Osteocyte (in vitro differentiated cells): ENCODE results near the gene STT3B. TPM values are rescaled to one million over a fixed set of nuclear protein-coding genes. Genes with fewer than 3 reads are reported as not detected.

Experiments
- DNase-seq: peaks from one replicate; pipeline ENCODE4 v3.0.0; 2021; ENCODE audit warnings: mixed read lengths; ENCODE audit not compliant: unreplicated experiment; ENCODE audit errors: extremely low spot score
- H3K27ac Mint-ChIP-seq: one replicate; pipeline ENCODE4 v1.8.0; 2021; ENCODE audit warnings: mild to moderate bottlenecking, mixed read lengths; ENCODE audit not compliant: unreplicated experiment
- H3K27me3 Mint-ChIP-seq: one replicate; pipeline ENCODE4 v1.8.0; 2021; ENCODE audit warnings: mixed read lengths; ENCODE audit not compliant: unreplicated experiment
- H3K36me3 Mint-ChIP-seq: one replicate; pipeline ENCODE4 v1.8.0; 2021; ENCODE audit warnings: mixed read lengths; ENCODE audit not compliant: unreplicated experiment
- H3K4me1 Mint-ChIP-seq: one replicate; pipeline ENCODE4 v1.8.0; 2021; ENCODE audit warnings: mixed read lengths; ENCODE audit not compliant: unreplicated experiment
- H3K4me3 Mint-ChIP-seq: one replicate; pipeline ENCODE4 v1.8.0; 2021; ENCODE audit warnings: mild to moderate bottlenecking, moderate library complexity, mixed read lengths; ENCODE audit not compliant: unreplicated experiment
- H3K9me3 Mint-ChIP-seq: one replicate; pipeline ENCODE4 v1.8.0; 2021; ENCODE audit warnings: mixed read lengths; ENCODE audit not compliant: unreplicated experiment
- CTCF ChIP-seq: fragments of 200-600 bp; sonication (generic); IDR thresholded peaks from 2 replicates; pipeline ENCODE4 v1.5.0; 2021; ENCODE audit warnings: antibody characterized with exemption, mild to moderate bottlenecking, moderate library complexity
- total RNA-seq: library from RNA; stranded (reverse); gene quantifications from 2 replicates; pipeline ENCODE4 v1.2.1, GENCODE V29; 2021

STT3B gene
- total RNA-seq, 1 donor from 2014 or later = 98.7 TPM

GRCh38 chr3:31661286-31661685 is 128.6 kb downstream of the STT3B start:
- Mint-ChIP-seq H3K4me3 (no peak overlapping the region), H3K27ac (no peak overlapping the region), H3K9me3 (peaks cover 19% of the 10 kb centered on the region), H3K36me3 (peaks cover 39% of the 10 kb centered on the region), H3K4me1 (no peaks in the 10 kb centered on the region), H3K27me3 (no peaks in the 10 kb centered on the region)
- TF ChIP-seq CTCF = no peak
- no peak for DNase-seq

- H3K36me3 Mint-ChIP-seq = peaks cover 35% of the 10 kb centered on the region
- H3K27me3 Mint-ChIP-seq = no peaks in the 10 kb centered on the region
- H3K4me1 Mint-ChIP-seq = no peaks in the 10 kb centered on the region
- DNase-seq = no peak
- no peak overlapping the region for H3K27ac Mint-ChIP-seq
- no peak for TF ChIP-seq CTCF
- peaks cover 12% of the 10 kb centered on the region for H3K9me3 Mint-ChIP-seq
- no peak overlapping the region for H3K4me3 Mint-ChIP-seq
Measured at GRCh38 chr3:31661993-31662670, 129.4 kb downstream of the STT3B start.

DNA sequence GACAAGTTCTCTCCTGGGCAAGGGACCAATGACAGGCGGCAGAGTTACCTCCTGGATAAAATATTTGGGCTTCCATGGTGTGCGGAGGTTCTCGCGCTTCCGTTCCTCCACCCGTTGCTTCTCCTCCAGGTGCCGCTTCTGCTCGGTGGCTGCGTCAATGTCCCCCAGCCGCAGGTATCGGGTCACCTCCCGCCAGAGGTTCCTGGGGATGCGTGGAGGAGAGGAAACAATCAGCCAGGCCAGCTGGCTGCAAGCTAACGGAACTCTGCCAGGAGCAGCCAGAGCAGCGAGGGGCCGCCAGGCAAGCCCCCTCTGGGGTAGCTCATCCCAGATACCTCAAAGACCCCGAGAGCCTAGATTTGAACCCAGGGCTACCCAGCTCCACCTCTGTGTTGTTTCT is 131.3 kb downstream of the STT3B start:
- DNase-seq = no peak
- Mint-ChIP-seq H3K4me3 (no peak overlapping the region), H3K36me3 (peaks cover 31% of the 10 kb centered on the region), H3K9me3 (no peaks in the 10 kb centered on the region), H3K27me3 (no peaks in the 10 kb centered on the region), H3K4me1 (no peaks in the 10 kb centered on the region), H3K27ac (no peak overlapping the region)
- no peak for TF ChIP-seq CTCF

GRCh38 chr3:31667582-31667981 is 134.9 kb downstream of the STT3B start:
- H3K9me3 Mint-ChIP-seq = no peaks in the 10 kb centered on the region
- H3K27ac Mint-ChIP-seq = no peak overlapping the region
- peaks cover 25% of the 10 kb centered on the region for H3K36me3 Mint-ChIP-seq
- TF ChIP-seq CTCF = no peak
- H3K27me3 Mint-ChIP-seq = no peaks in the 10 kb centered on the region
- H3K4me1 Mint-ChIP-seq = no peaks in the 10 kb centered on the region
- no peak overlapping the region for H3K4me3 Mint-ChIP-seq
- no peak for DNase-seq

DNA sequence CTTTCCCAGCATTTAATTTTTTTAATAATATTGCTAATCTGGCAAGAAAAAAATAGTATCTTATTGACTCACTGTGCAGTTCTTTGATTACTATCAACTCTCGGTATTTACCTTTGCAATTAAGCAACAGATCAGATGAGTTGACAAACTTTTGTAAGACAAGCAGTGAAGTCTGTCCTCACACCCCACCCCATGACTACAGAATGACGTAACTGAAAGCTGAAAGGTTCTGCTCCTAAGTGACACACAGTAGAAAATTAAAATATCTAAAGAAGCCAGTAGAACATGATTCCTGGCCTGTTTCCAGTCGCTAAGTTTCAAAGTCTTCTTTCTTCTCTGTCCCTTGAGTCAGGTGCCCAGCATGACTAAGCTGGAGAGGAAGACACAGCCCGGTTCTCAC is 135.5 kb downstream of the STT3B start:
- no peaks in the 10 kb centered on the region for H3K4me1 Mint-ChIP-seq
- no peak for TF ChIP-seq CTCF
- no peak overlapping the region for H3K4me3 Mint-ChIP-seq
- H3K27ac Mint-ChIP-seq = no peak overlapping the region
- no peaks in the 10 kb centered on the region for H3K27me3 Mint-ChIP-seq
- no peaks in the 10 kb centered on the region for H3K9me3 Mint-ChIP-seq
- no peak for DNase-seq
- H3K36me3 Mint-ChIP-seq = peaks cover 28% of the 10 kb centered on the region
